Endothelial cell (in vitro differentiated cells): Measurements from ENCODE around the gene HHATL. TPM values are rescaled to one million over a fixed set of nuclear protein-coding genes. Genes with fewer than 3 reads are reported as not detected.

ENCODE experiments used
- DNase-seq: peaks from one replicate; pipeline ENCODE4 v3.0.0; 2021; ENCODE audit warnings: low spot score
- H3K27ac Mint-ChIP-seq: one replicate; pipeline ENCODE4 v1.8.0; 2021; ENCODE audit warnings: mixed read lengths, inconsistent platforms; ENCODE audit not compliant: unreplicated experiment
- H3K27me3 Mint-ChIP-seq: one replicate; pipeline ENCODE4 v1.8.0; 2021; ENCODE audit warnings: mild to moderate bottlenecking, moderate library complexity, mixed read lengths, inconsistent platforms; ENCODE audit not compliant: unreplicated experiment
- H3K36me3 Mint-ChIP-seq: one replicate; pipeline ENCODE4 v1.8.0; 2021; ENCODE audit warnings: mild to moderate bottlenecking, low read depth, mixed read lengths, inconsistent platforms; ENCODE audit not compliant: unreplicated experiment
- H3K4me1 Mint-ChIP-seq: one replicate; pipeline ENCODE4 v1.8.0; 2021; ENCODE audit warnings: mild to moderate bottlenecking, mixed read lengths, inconsistent platforms; ENCODE audit not compliant: unreplicated experiment
- H3K4me3 Mint-ChIP-seq: one replicate; pipeline ENCODE4 v1.8.0; 2021; ENCODE audit warnings: mild to moderate bottlenecking, mixed read lengths, inconsistent platforms; ENCODE audit not compliant: unreplicated experiment
- H3K9me3 Mint-ChIP-seq: one replicate; pipeline ENCODE4 v1.8.0; 2021; ENCODE audit warnings: mixed read lengths, inconsistent platforms; ENCODE audit not compliant: unreplicated experiment
- CTCF ChIP-seq: fragments of 200-600 bp; sonication (generic); IDR thresholded peaks from one replicate; pipeline ENCODE4 v1.5.0; 2021; ENCODE audit warnings: antibody characterized with exemption; ENCODE audit not compliant: unreplicated experiment
- total RNA-seq: library from RNA; stranded (reverse); fragmentation: NEBNext Ultra II Directional; extraction: Animal tissue kit (Norgen Biotek cat#: 25700); gene quantifications from one replicate; pipeline ENCODE4 v1.2.1, GENCODE V29; 2021; ENCODE audit not compliant: unreplicated experiment

The HHATL gene
- total RNA-seq, 1 donor from 2014 or later = not detected

- Mint-ChIP-seq H3K4me1 (no peaks in the 10 kb centered on the region), H3K27me3 (no peaks in the 10 kb centered on the region), H3K36me3 (no peaks in the 10 kb centered on the region), H3K4me3 (no peak overlapping the region), H3K27ac (no peak overlapping the region), H3K9me3 (no peaks in the 10 kb centered on the region)
- DNase-seq = no peak
- no peak for TF ChIP-seq CTCF
Observed at GRCh38 chr3:42721690-42722089, 19.1 kb upstream of the HHATL start.

- no peaks in the 10 kb centered on the region for H3K36me3 Mint-ChIP-seq
- TF ChIP-seq CTCF = no peak
- DNase-seq = no peak
- no peak overlapping the region for H3K4me3 Mint-ChIP-seq
- no peaks in the 10 kb centered on the region for H3K4me1 Mint-ChIP-seq
- H3K9me3 Mint-ChIP-seq = no peaks in the 10 kb centered on the region
- no peaks in the 10 kb centered on the region for H3K27me3 Mint-ChIP-seq
- H3K27ac Mint-ChIP-seq = no peak overlapping the region
Observed at GRCh38 chr3:42720126-42720525, 17.5 kb upstream of the HHATL start.

- no peak for TF ChIP-seq CTCF
- no peak for DNase-seq
- Mint-ChIP-seq H3K27me3 (no peaks in the 10 kb centered on the region), H3K27ac (no peak overlapping the region), H3K36me3 (no peaks in the 10 kb centered on the region), H3K9me3 (no peaks in the 10 kb centered on the region), H3K4me1 (no peaks in the 10 kb centered on the region), H3K4me3 (no peak overlapping the region)
Observed at GRCh38 chr3:42719002-42719401, 16.4 kb upstream of the HHATL start.

GRCh38 chr3:42718338-42718737 lies 15.7 kb upstream of the HHATL start:
- Mint-ChIP-seq H3K27ac (no peak overlapping the region), H3K4me1 (no peaks in the 10 kb centered on the region), H3K4me3 (no peak overlapping the region), H3K36me3 (no peaks in the 10 kb centered on the region), H3K27me3 (no peaks in the 10 kb centered on the region), H3K9me3 (no peaks in the 10 kb centered on the region)
- no peak for DNase-seq
- TF ChIP-seq CTCF = no peak

GRCh38 chr3:42717306-42717705 lies 14.7 kb upstream of the HHATL start:
- Mint-ChIP-seq H3K27me3 (no peaks in the 10 kb centered on the region), H3K27ac (no peak overlapping the region), H3K9me3 (no peaks in the 10 kb centered on the region), H3K4me1 (no peaks in the 10 kb centered on the region), H3K36me3 (no peaks in the 10 kb centered on the region), H3K4me3 (no peak overlapping the region)
- no peak for DNase-seq
- no peak for TF ChIP-seq CTCF
